Panc1 (cell line): Measurements from ENCODE around the gene BECN2.

Experiments
- TCF7L2 ChIP-seq: IDR thresholded peaks from 2 replicates; pipeline ENCODE4 v1.6.1; 2011; ENCODE audit warnings: mild to moderate bottlenecking, low read depth, low read length, inconsistent platforms
- TF ChIP-seq, protein P1 (sequence below): fragments of 450-650 bp; IDR thresholded peaks from 2 replicates; pipeline ENCODE4 v1.5.1; 2017; ENCODE audit warnings: mild to moderate bottlenecking

DNA sequence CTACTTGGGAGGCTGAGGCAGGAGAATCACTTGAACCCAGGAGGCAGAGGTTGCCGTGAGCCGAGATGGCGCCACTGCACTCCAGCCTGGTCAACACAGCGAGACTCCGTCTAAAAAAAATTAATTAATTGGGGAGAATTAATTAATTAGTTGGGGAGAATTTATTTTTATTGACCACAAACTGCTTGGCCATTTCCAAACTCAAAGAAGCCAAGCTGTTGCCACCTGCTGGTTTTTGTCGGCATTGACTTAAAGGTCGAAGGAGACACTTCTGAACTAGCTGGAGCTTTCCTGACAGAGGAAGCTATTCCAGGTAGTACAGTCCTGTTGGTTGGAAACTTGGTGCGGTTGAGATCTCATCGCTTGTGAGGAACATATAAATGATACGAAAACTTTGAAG, 28.2 kb downstream of the BECN2 start:
- TF ChIP-seq, protein P1, sequence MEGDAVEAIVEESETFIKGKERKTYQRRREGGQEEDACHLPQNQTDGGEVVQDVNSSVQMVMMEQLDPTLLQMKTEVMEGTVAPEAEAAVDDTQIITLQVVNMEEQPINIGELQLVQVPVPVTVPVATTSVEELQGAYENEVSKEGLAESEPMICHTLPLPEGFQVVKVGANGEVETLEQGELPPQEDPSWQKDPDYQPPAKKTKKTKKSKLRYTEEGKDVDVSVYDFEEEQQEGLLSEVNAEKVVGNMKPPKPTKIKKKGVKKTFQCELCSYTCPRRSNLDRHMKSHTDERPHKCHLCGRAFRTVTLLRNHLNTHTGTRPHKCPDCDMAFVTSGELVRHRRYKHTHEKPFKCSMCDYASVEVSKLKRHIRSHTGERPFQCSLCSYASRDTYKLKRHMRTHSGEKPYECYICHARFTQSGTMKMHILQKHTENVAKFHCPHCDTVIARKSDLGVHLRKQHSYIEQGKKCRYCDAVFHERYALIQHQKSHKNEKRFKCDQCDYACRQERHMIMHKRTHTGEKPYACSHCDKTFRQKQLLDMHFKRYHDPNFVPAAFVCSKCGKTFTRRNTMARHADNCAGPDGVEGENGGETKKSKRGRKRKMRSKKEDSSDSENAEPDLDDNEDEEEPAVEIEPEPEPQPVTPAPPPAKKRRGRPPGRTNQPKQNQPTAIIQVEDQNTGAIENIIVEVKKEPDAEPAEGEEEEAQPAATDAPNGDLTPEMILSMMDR = peak; percentile 82
- TF ChIP-seq TCF7L2 = no peak
